ENCODE results near the gene SNRPA1. TPM values are rescaled to one million over a fixed set of nuclear protein-coding genes. Genes with fewer than 3 reads are reported as not detected.

The SNRPA1 gene
- total and polyA plus RNA-seq, 9 of the 15 experiments (the other 6 are each of a cell fraction or from before 2014, with no cell fraction given), result 62.7 to 245 (median 189) TPM

DNA sequence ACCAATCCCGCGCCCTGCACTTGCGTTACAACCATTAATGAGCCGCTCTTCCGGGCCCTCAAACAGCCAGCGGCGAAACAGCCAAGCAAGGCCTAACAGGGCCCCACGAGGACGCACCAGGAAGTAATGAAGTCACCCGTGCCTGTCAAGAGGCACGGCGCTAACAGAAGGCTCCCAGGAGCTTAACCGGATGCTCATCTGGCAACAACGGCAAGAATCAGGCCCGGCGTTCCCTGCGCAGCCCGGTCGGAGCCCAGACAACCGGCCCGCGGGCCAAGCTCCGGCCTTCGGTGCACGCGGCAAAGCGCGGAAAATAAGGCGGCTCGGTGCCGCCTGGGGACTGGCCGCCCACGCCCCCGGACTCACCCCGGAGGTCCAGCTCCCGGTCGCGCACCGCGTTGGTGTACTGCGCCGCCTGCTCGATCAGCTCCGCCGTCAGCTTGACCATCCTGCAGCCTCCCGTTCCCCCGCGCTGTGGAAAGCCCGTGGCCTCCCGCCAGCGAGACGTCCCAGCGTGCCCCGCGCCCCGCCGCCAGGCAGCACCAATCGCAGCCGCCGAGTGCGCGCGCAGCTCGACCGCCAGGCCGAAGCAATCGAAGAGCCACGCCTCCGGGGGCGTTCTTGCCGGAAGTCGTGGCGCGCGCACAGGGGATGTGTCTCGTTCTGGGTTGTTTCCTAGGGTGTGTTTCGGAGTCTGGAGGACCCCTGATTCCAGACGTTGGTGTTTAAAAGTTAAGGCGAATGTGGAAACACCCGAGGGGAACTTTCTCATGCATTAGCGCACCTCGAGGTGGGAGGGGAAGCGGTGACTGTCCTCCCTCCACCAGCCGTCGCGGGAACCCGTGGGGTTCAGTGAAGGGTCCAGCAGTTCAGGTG is at the start of gene SNRPA1 (continued):
- peak; percentile 92 for TF ChIP-seq C11orf30 (IDR thresholded peaks at IDR 0.05; ENCODE audit: low read depth)
- TF ChIP-seq, protein P1, sequence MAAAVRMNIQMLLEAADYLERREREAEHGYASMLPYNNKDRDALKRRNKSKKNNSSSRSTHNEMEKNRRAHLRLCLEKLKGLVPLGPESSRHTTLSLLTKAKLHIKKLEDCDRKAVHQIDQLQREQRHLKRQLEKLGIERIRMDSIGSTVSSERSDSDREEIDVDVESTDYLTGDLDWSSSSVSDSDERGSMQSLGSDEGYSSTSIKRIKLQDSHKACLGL (CRISPR knock-in tag; IDR thresholded peaks at IDR 0.05; ENCODE audit: borderline replicate concordance, poor library complexity, severe bottlenecking), result no peak
- TF ChIP-seq BRD9 (IDR thresholded peaks at IDR 0.05; ENCODE audit: low read depth, partially characterized antibody), result no peak
- no peak for TF ChIP-seq KDM1A (IDR thresholded peaks at IDR 0.05)
- TF ChIP-seq COPS2 (conservative IDR thresholded peaks at IDR 0.05), result no peak
- TF ChIP-seq TFE3 (CRISPR knock-in tag; IDR thresholded peaks at IDR 0.05), result no peak
- TF ChIP-seq ZNF274 (IDR thresholded peaks at IDR 0.05; ENCODE audit: borderline replicate concordance, low read depth, low read length), result no peak
- peak; percentile 83 for TF ChIP-seq ZNF511 (CRISPR knock-in tag; IDR thresholded peaks at IDR 0.05)
- peak; percentile 10; the same call in 1 of the 2 replicates for TF ChIP-seq ZBTB1 (CRISPR knock-in tag; IDR thresholded peaks at IDR 0.05; ENCODE audit: borderline replicate concordance, low read depth)
- TF ChIP-seq ZNF507 (tag; conservative IDR thresholded peaks at IDR 0.05), result no peak
- peak; percentile 93 for TF ChIP-seq SP1 (CRISPR knock-in tag; IDR thresholded peaks at IDR 0.05)
- TF ChIP-seq BMI1 (IDR thresholded peaks at IDR 0.05; ENCODE audit: low read length), result no peak
- TF ChIP-seq PURB (CRISPR knock-in tag; IDR thresholded peaks at IDR 0.05; ENCODE audit: low read depth), result no peak
- 0 out of 2 replicates have a peak, but pooled peaks have one; percentile 79 for TF ChIP-seq RBM34 (IDR thresholded peaks at IDR 0.05; ENCODE audit: borderline replicate concordance, insufficient read depth, low read length)
- TF ChIP-seq PTBP1 (IDR thresholded peaks at IDR 0.05; ENCODE audit: low read depth, low read length), result no peak
- no peak for TF ChIP-seq BACH1 (tag; IDR thresholded peaks at IDR 0.05)
- TF ChIP-seq TEAD4 (IDR thresholded peaks at IDR 0.05; ENCODE audit: low read length), result no peak
- TF ChIP-seq TEAD4 (CRISPR knock-in tag; IDR thresholded peaks at IDR 0.05; ENCODE audit: borderline replicate concordance), result peak; percentile 73; the same call in 1 of the 2 replicates
- peak; percentile 73 for TF ChIP-seq JUND (IDR thresholded peaks at IDR 0.05; ENCODE audit: borderline replicate concordance, low read depth, low read length)
- TF ChIP-seq JUND (tag; IDR thresholded peaks at IDR 0.05; ENCODE audit: borderline replicate concordance, low read depth, low read length), result no peak; the same call in 2 of the 3 replicates
- no peak for TF ChIP-seq CEBPB (tag; IDR thresholded peaks at IDR 0.05)
- TF ChIP-seq YBX1 (IDR thresholded peaks at IDR 0.05), result no peak
- TF ChIP-seq, protein P2, sequence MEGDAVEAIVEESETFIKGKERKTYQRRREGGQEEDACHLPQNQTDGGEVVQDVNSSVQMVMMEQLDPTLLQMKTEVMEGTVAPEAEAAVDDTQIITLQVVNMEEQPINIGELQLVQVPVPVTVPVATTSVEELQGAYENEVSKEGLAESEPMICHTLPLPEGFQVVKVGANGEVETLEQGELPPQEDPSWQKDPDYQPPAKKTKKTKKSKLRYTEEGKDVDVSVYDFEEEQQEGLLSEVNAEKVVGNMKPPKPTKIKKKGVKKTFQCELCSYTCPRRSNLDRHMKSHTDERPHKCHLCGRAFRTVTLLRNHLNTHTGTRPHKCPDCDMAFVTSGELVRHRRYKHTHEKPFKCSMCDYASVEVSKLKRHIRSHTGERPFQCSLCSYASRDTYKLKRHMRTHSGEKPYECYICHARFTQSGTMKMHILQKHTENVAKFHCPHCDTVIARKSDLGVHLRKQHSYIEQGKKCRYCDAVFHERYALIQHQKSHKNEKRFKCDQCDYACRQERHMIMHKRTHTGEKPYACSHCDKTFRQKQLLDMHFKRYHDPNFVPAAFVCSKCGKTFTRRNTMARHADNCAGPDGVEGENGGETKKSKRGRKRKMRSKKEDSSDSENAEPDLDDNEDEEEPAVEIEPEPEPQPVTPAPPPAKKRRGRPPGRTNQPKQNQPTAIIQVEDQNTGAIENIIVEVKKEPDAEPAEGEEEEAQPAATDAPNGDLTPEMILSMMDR (IDR thresholded peaks at IDR 0.05 in 2 of 3, conservative IDR thresholded peaks at IDR 0.05 in 1 of 3; ENCODE audit: insufficient read depth in 2 of 3, low read depth in 1 of 3, low read length in 3 of 3), result no peak
- no peak for TF ChIP-seq SP2 (IDR thresholded peaks at IDR 0.05; ENCODE audit: extremely low read depth, low read depth, low read length, poor library complexity, severe bottlenecking)
- no peak for TF ChIP-seq KLF10 (CRISPR knock-in tag; IDR thresholded peaks at IDR 0.05)

All from K562 (cell line).